BLaER1 treated with 17β-estradiol and CSF1 and Interleukin-3, amounts not matched to agents 10 nM and 100 nM (cell line): ENCODE data around the gene RGS10.

ENCODE experiments used
- H3K27ac ChIP-seq, 11 experiments: shearing (Covaris generic); formaldehyde crosslinking; 2 replicates each; pipeline ENCODE4 v1.8.1; 2022
- H3K27me3 ChIP-seq, 11 experiments: shearing (Covaris generic); formaldehyde crosslinking; 2 replicates each; pipeline ENCODE4 v1.8.1; 2022
- H3K36me3 ChIP-seq, 11 experiments: shearing (Covaris generic); formaldehyde crosslinking; 2 replicates each; pipeline ENCODE4 v1.8.1; 2022
- H3K4me1 ChIP-seq, 10 experiments: shearing (Covaris generic); formaldehyde crosslinking; 2 replicates each; pipeline ENCODE4 v1.8.1; 2022
- H3K4me2 ChIP-seq, 11 experiments: shearing (Covaris generic); formaldehyde crosslinking; 2 replicates each; pipeline ENCODE4 v1.8.1; 2022
- H3K4me3 ChIP-seq, 10 experiments: shearing (Covaris generic); formaldehyde crosslinking; 2 replicates each; pipeline ENCODE4 v1.8.1; 2022
- H3K9ac ChIP-seq, 11 experiments: shearing (Covaris generic); formaldehyde crosslinking; 2 replicates each; pipeline ENCODE4 v1.8.1; 2022
- H3K9me3 ChIP-seq, 11 experiments: shearing (Covaris generic); formaldehyde crosslinking; replicated peaks in 1 of 11; 2 replicates each; pipeline ENCODE4 v1.8.1; 2022
- H4K20me1 ChIP-seq, 11 experiments: shearing (Covaris generic); formaldehyde crosslinking; 2 replicates each; pipeline ENCODE4 v1.8.1; 2022
- Cebpa-rat ChIP-seq, 11 experiments: shearing (Covaris generic); IDR thresholded peaks; 2 replicates each; pipeline ENCODE4 v1.8.1; 2022

RGS10 gene

DNA sequence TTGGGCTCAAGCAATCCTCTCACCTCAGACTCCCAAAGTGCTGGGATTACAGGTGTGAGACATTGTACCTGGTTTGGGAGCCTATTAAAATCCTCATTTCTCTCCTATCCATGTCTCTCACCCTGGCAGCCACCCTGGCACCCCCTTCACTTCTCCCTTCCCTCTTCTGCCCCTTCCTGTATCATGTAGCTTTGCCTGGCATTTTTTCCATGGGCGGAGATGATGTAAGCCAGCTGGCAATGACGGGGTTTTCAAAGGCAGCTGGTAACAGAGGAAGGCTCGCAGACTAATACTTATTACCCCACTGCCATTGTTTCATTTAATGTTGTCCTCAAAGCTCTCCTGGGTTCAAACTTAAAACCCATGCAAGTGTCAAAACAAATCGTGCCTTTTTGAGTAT lies 61.9 kb downstream of the RGS10 start:
- TF ChIP-seq Cebpa-rat (IDR thresholded peaks at IDR 0.05) = no peak
- H3K27me3 ChIP-seq = no peaks in the 10 kb centered on the region
- H3K27ac ChIP-seq = no peak overlapping the region
- H3K9me3 ChIP-seq = peaks cover 0 to 26% (median 13%) of the 10 kb centered on the region in 11 experiments; a peak in 12 of 22 replicates
- H3K4me1 ChIP-seq = peaks cover 25 to 49% (median 30%) of the 10 kb centered on the region in 10 experiments
- peaks cover 0 to 5% (median 0%) of the 10 kb centered on the region in 11 experiments; a peak in 2 of 22 replicates for H3K36me3 ChIP-seq
- no peak overlapping the region for H3K4me3 ChIP-seq
- H3K9ac ChIP-seq = no peak overlapping the region
- no peak overlapping the region for H3K4me2 ChIP-seq
- H4K20me1 ChIP-seq = no peaks in the 10 kb centered on the region

DNA sequence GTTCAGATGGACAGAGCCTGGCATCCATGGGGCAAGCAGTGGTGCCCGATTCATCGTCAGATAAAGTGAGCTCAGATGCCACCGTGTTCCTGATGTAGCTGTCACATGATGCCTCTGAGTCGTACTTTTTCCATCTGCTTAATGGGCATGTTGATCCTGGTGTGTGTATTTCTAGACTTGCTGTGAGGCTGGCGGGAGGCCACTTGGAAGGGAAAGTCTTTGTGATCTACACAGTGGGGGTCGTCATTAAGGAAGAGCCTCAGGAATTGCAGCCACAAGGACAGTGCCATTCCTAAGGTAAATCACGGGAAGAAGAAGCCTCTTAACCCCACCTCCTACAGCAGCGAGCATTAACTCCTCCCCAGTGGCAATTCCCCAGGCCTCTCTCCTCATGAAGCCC lies 63.0 kb downstream of the RGS10 start:
- Histone ChIP-seq H3K4me1 (peaks cover 25 to 49% (median 30%) of the 10 kb centered on the region in 10 experiments), H3K9ac (no peak overlapping the region), H3K27me3 (no peaks in the 10 kb centered on the region), H3K9me3 (peaks cover 0 to 28% (median 15%) of the 10 kb centered on the region in 11 experiments; a peak in 17 of 22 replicates), H3K4me2 (peak overlapping the region; percentile 5 to 93 (median 80); a peak in 16 of 22 replicates), H3K27ac (peak overlapping the region in 3 of 11 experiments; percentile 40 to 57 (median 50); a peak in 3 of 22 replicates), H3K4me3 (no peak overlapping the region), H3K36me3 (peaks cover 0 to 5% (median 0%) of the 10 kb centered on the region in 11 experiments; a peak in 2 of 22 replicates), H4K20me1 (no peaks in the 10 kb centered on the region)
- TF ChIP-seq Cebpa-rat (IDR thresholded peaks at IDR 0.05) = no peak

DNA sequence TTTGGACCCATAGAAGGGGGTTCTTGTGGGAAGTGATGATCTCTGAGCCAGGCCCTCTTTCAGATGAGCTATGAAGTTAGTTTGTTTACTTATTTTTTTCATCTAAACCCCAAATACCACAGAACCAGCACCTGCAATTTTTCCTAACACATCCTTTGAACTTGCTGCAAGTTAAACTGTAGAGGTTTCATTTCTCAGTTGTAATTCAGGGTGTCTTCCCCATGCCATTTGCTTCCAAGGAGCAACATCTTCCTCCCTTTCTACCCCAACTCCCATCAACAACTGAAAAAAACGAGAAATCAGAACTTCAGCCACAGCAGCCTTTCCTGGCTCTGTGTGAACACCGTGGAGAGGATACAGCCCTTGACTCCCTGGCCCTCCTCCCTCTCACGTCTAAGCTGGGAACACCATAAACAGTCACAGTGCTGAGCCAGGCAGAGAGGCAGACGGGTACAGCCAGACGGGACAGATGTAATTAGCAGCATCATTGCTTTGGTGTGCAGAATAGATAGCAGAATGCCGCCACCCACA lies 63.6 kb downstream of the RGS10 start:
- Histone ChIP-seq H3K9ac (peak overlapping the region in 2 of 11 experiments; percentile 27 to 42; a peak in 2 of 22 replicates), H3K36me3 (peaks cover 0 to 5% (median 0%) of the 10 kb centered on the region in 11 experiments; a peak in 3 of 22 replicates), H3K4me2 (peak overlapping the region; percentile 30 to 93 (median 80); a peak in 21 of 22 replicates), H3K27ac (peak overlapping the region in 7 of 11 experiments; percentile 1 to 57 (median 31); a peak in 8 of 22 replicates), H3K4me3 (no peak overlapping the region), H3K4me1 (peaks cover 25 to 49% (median 30%) of the 10 kb centered on the region in 10 experiments), H4K20me1 (no peaks in the 10 kb centered on the region), H3K27me3 (no peaks in the 10 kb centered on the region), H3K9me3 (peaks cover 5 to 32% (median 21%) of the 10 kb centered on the region in 11 experiments; a peak in 21 of 22 replicates)
- no peak for TF ChIP-seq Cebpa-rat (IDR thresholded peaks at IDR 0.05)

DNA sequence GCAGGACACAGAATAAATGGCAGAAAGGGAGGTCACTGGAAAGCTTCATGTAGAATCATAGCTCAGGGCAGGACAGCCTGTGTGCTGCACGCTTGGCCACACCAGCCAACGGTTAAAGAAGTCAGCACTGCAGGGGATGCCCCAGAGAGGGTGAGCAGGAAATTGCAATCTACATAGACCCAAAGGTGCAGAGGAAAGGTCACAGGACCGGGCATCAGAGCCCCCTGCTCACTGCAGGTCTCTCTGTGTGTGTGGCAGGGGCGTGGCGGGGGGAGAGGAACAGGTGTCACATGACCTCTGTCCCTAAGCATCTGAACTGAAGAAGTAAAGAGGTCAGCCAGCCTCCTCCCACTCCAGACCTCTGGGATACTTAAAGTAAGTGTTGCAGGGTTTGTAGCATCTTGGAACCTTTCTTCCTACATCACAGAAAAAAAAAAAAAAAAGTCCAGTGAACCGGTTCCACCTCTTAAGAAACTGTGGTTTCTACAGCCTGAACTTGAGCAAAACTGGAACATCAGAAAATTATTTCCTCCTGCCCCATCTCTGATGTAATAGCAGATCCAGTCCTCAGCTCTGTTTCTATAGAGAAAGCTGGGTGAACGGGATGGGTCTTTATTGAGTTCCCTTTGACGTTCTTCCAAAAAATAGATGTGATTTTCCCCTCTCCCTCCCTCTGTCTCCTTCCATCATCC lies 64.3 kb downstream of the RGS10 start:
- H3K4me2 ChIP-seq = peak overlapping the region; percentile 30 to 93 (median 80)
- peak overlapping the region in 7 of 11 experiments; percentile 1 to 57 (median 31); a peak in 8 of 22 replicates for H3K27ac ChIP-seq
- H4K20me1 ChIP-seq = no peaks in the 10 kb centered on the region
- H3K4me1 ChIP-seq = peaks cover 25 to 47% (median 30%) of the 10 kb centered on the region in 10 experiments
- 0 out of 22 replicates have a peak, but pooled peaks of 1 of the 11 experiments have one; percentile 19 for TF ChIP-seq Cebpa-rat (IDR thresholded peaks at IDR 0.05)
- peaks cover 10 to 32% (median 25%) of the 10 kb centered on the region in 11 experiments; a peak in 21 of 22 replicates for H3K9me3 ChIP-seq
- H3K27me3 ChIP-seq = no peaks in the 10 kb centered on the region
- H3K9ac ChIP-seq = peak overlapping the region in 3 of 11 experiments; percentile 14 to 42 (median 27); a peak in 3 of 22 replicates
- peak overlapping the region in 1 of 10 experiments; percentile 10; a peak in 1 of 20 replicates for H3K4me3 ChIP-seq
- H3K36me3 ChIP-seq = peaks cover 0 to 3% (median 0%) of the 10 kb centered on the region in 11 experiments; a peak in 3 of 22 replicates

DNA sequence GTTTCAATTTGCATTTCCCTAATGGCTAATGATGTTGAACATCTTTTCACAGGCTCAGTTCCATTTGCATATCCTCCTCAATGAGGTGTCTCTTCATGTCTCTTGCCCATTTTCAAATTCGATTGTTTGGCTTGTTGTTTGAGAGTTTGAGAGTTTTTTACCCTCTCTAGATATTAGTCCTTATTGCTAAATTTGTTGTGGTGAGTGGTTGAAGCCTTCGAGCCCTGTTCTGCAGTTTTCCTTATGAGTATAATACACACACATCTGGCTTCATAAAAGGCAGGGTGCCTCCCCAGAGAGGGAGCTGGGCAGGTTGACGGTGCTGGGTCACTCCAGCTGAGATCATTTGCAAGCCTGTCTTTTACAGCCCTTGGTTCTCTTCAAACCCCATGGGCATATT lies 65.1 kb downstream of the RGS10 start:
- TF ChIP-seq Cebpa-rat (IDR thresholded peaks at IDR 0.05) = no peak
- Histone ChIP-seq H3K27me3 (no peaks in the 10 kb centered on the region), H3K4me2 (peak overlapping the region; percentile 30 to 93 (median 80); a peak in 21 of 22 replicates), H3K9me3 (peaks cover 13 to 29% (median 21%) of the 10 kb centered on the region in 11 experiments; a peak in 21 of 22 replicates), H3K4me1 (peaks cover 24 to 38% (median 30%) of the 10 kb centered on the region in 10 experiments), H3K36me3 (peaks cover 0 to 3% (median 0%) of the 10 kb centered on the region in 11 experiments; a peak in 1 of 22 replicates), H4K20me1 (no peaks in the 10 kb centered on the region), H3K4me3 (peak overlapping the region in 1 of 10 experiments; percentile 10; a peak in 1 of 20 replicates), H3K9ac (peak overlapping the region in 2 of 11 experiments; percentile 14 to 15; a peak in 2 of 22 replicates), H3K27ac (peak overlapping the region in 2 of 11 experiments; percentile 40 to 50; a peak in 2 of 22 replicates)

DNA sequence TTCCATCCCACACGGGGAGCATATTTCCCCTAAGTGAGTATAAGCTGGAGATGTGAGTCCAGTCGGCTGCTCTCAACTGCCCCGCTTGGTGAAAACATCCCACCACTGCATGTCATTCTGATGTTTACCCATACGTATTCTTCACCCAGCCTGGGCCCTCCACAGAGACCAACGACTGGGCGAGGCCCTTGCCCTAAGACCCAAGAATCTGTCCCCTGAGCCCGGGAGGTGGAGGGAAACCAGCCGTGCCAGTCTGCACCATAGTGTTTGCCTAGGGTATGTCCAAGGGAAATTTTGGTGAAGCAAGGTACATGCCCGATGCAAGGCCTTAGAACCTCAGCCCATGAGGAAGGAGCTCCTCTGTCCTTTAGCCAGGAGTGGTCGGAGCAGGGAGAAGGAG lies 67.9 kb downstream of the RGS10 start:
- no peaks in the 10 kb centered on the region for H4K20me1 ChIP-seq
- no peak overlapping the region for H3K9ac ChIP-seq
- no peaks in the 10 kb centered on the region for H3K27me3 ChIP-seq
- peaks cover 22 to 39% (median 33%) of the 10 kb centered on the region in 10 experiments for H3K4me1 ChIP-seq
- TF ChIP-seq Cebpa-rat (IDR thresholded peaks at IDR 0.05) = no peak
- H3K9me3 ChIP-seq = peaks cover 13 to 24% (median 18%) of the 10 kb centered on the region in 11 experiments; a peak in 21 of 22 replicates
- H3K4me2 ChIP-seq = no peak overlapping the region
- H3K27ac ChIP-seq = no peak overlapping the region
- H3K36me3 ChIP-seq = peaks cover 0 to 3% (median 0%) of the 10 kb centered on the region in 11 experiments; a peak in 1 of 22 replicates
- no peak overlapping the region for H3K4me3 ChIP-seq

DNA sequence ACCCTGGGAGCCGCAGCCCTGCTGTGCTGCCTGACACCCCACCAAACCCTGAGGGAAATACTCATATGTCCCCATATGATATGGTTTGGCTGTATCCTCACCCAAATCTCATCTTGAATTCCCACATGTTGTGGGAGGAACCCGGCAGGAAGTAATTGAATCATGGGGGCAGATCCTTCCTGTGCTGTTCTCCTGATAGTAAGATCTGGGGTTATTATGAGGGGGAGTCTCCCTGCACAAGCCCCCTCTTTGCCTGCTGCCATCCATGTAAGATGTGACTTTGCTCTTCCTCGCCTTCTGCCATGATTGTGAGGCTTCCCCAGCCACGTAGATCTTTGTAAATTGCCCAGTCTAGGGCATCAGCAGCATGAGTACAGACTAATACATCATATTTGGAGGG lies 68.7 kb downstream of the RGS10 start:
- Histone ChIP-seq H3K27me3 (no peaks in the 10 kb centered on the region), H3K4me2 (no peak overlapping the region), H3K36me3 (peaks cover 0 to 3% (median 0%) of the 10 kb centered on the region in 11 experiments; a peak in 1 of 22 replicates), H3K9ac (no peak overlapping the region), H3K4me3 (no peak overlapping the region), H3K27ac (no peak overlapping the region), H3K4me1 (peaks cover 14 to 36% (median 29%) of the 10 kb centered on the region in 10 experiments), H4K20me1 (no peaks in the 10 kb centered on the region), H3K9me3 (peaks cover 13 to 24% (median 18%) of the 10 kb centered on the region in 11 experiments; a peak in 21 of 22 replicates)
- TF ChIP-seq Cebpa-rat (IDR thresholded peaks at IDR 0.05) = no peak

GRCh38 chr10:119470920-119471702 lies 71.4 kb downstream of the RGS10 start:
- Histone ChIP-seq H4K20me1 (no peaks in the 10 kb centered on the region), H3K27me3 (no peaks in the 10 kb centered on the region), H3K27ac (no peak overlapping the region), H3K4me2 (no peak overlapping the region), H3K4me3 (no peak overlapping the region), H3K9me3 (peaks cover 13 to 24% (median 18%) of the 10 kb centered on the region in 11 experiments; a peak in 21 of 22 replicates), H3K9ac (no peak overlapping the region), H3K4me1 (peaks cover 9 to 32% (median 23%) of the 10 kb centered on the region in 10 experiments), H3K36me3 (peaks cover 0 to 3% (median 0%) of the 10 kb centered on the region in 11 experiments; a peak in 1 of 22 replicates)
- TF ChIP-seq Cebpa-rat (IDR thresholded peaks at IDR 0.05) = no peak
